Cardiac septum (tissue), 1 donor: ENCODE results near the gene NFASC. TPM values are rescaled to one million over a fixed set of nuclear protein-coding genes. Genes with fewer than 3 reads are reported as not detected.

Experiments used
- DNase-seq: peaks from one replicate; pipeline ENCODE4 v3.0.0-alpha.2; 2020; ENCODE audit warnings: low spot score
- intact Hi-C: fragments of 100-400 bp; cut with DNase I; formaldehyde crosslinking; loops from one replicate; pipeline ENCODE4 v1.14.0; 2022
- total RNA-seq: library from RNA; stranded (reverse); fragmentation: NEBNext Ultra II Directional; extraction: Animal tissue kit (Norgen Biotek cat#: 25700); gene quantifications from one replicate; pipeline ENCODE4 v1.2.1, GENCODE V29; 2021
- donor health status: DM: no; HTN: no; CAD: no.

NFASC gene
- total RNA-seq, 1 donor from 2014 or later = 16.0 TPM

DNA sequence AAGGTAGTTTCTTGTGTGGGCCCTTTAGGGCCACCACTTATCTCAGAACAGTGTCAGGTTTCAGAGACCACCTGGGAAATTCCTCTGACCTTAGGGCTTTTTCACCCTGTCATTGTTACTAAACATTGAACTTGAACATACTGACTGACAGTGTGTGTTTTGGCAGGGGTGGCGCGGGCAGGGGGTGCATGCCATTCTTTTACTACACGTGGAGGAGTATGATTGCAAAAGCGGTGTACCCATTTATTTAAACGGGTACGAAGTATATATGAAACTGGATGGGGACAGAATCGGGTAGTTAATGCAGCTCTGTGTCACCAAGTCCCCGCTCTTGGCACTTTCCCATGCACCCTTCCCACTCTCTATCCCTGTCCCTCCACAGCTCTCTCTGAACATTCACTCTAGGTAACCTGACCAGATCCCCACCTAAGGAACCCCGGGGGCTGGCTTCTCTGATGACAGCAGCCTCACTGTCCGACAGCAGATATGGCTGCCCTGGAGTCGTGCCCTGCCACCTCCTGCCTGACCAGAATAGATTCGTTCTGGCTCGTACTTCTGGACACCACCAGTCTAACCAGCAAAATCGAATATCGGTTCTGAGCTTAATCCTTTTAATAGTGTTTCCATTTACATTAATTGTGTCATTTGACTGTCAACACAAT, 51.3 kb downstream of the NFASC start:
- no peak for DNase-seq
- intact Hi-C loops = no loop called here

DNA sequence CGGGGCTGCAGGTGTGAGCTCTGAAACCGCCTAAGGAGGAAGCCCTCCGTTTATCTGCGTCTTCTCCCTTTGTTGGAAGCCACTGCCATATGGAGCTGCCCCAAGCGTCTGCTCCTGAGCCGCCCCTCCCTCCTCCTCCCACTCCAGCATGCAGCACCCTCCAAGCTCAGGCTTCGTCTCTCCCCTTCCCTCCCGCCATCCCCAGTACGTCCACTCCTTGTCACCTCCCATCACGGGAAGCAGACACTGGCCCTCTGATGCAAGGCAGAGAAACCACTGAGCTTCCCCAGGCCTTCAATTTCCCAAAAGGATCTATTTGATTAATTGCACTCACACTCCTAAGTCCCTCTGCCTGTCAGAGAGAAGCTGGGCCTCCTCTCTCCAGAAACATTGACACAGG, 52.5 kb downstream of the NFASC start:
- no peak for DNase-seq
- intact Hi-C loops = no loop called here

DNA sequence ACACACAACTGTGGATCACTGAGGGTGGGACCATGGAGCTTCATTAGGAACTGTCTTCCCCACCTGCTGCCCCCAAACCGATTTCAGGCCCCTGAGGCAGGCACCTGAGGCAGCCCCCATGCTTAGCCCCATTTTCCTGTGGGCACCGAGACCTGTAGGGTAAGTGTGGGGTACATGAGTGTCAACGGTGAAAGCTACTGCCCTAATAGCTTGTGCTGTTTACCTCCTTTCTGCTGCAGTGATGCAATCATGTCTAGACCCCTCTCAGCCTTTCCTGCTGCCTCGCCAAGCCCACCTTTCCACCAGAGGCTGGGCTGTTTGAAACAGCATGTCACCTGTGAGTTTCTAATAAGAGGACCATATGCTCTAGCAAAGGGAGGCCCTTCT, 53.0 kb downstream of the NFASC start:
- intact Hi-C loops = no loop called here
- no peak for DNase-seq

DNA sequence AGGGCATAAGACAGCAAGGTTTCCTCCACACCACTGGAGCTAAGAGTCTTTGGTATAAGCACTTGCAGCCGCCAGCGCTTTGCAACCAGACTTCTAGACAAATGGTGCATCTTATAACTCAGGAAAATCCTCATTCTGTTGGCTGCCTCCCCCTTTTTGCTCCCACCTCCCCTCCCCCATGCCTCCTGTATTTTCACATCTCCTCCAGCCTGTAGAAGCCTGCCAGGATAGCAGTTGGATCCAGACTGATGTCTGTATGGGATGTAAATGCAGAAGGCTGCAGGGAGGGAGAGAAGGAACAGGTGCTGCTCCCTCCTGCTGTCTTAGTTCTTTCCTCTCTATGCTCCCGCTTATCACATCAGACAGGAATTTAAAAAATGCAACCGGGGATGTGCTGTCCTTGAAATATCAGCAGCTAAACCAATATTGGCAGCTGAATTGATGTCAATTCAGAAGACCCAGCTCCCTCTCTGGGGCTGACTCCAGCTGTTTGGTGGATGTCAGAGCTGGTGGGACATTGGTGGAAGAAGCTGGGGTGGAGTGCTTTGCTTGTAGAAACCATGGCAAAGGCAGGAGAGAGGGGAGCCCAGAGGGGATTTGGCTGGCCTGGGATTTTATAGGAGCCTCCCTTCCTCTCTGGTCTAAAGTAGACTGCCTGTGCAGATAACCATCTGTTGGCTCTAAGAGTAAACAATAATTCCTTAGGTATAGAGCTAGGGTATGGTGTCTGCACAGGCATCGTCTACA, 53.5 kb downstream of the NFASC start:
- intact Hi-C loops = no loop called here
- DNase-seq = no peak

DNA sequence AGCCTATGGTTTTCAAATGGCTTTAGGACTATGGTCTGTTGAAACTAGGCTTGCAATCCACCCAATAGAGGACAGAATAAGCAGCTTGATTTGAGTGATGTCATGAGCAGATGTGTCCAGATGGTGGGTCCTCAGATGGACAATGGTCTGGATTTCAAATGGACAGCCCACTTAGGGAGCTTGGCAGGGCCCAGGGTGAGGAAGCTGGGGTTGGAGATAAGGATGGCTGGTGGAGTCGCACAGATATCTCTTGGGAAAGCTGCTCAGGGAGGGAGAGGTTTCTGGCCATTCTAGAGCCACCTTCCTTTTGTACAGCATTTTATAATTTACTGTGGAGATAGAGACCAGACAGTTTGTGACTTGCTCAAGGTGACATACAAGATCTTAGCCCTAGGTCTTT, 55.0 kb downstream of the NFASC start:
- intact Hi-C loops = no loop called here
- DNase-seq = peak; percentile 4

DNA sequence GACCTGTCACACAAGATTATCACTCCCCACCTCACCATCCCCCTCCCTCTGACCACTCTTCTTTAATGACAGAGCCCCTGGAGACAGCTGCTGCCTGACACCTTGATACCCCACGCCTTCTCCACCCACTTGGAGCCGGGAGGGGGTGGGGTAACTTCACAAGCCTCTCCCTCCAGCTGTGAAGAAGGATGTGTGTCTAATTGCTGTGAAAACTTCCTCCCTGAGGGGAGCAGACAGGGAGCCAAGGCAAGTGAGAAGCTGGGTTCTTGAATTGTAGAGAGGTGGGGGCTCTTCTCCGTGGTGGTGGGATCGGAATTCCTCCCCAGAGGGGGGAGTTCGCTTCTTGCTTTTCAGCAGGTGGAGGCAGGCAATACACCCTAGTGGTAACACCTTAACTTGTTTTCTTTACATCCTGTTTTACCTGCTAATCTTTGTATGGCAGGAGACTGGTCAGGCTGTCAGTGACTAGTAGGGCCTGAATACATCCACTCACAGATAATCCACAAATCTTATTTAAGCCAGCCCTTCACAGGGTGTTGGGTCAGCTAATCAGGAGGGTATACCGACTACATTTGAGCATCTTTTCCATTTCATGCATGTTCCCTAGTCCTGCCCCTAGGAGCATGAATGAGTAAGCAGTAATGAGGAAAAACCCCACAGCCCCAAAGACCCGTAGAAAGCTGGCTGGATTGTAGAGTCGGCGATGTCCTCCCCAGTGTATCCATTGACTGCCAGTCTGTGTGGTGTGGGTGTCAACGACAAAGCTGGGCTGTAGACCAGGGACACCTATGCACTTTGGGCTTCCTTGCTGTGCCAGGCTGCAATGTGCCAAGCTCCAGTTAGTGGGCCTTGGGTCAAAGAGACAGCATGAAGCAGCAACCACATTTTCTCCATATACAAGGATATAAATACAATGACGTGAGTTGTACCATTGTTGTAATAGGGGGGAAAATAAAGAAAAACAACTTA, 57.3 kb downstream of the NFASC start:
- DNase-seq = no peak
- intact Hi-C loops = no loop called here

DNA sequence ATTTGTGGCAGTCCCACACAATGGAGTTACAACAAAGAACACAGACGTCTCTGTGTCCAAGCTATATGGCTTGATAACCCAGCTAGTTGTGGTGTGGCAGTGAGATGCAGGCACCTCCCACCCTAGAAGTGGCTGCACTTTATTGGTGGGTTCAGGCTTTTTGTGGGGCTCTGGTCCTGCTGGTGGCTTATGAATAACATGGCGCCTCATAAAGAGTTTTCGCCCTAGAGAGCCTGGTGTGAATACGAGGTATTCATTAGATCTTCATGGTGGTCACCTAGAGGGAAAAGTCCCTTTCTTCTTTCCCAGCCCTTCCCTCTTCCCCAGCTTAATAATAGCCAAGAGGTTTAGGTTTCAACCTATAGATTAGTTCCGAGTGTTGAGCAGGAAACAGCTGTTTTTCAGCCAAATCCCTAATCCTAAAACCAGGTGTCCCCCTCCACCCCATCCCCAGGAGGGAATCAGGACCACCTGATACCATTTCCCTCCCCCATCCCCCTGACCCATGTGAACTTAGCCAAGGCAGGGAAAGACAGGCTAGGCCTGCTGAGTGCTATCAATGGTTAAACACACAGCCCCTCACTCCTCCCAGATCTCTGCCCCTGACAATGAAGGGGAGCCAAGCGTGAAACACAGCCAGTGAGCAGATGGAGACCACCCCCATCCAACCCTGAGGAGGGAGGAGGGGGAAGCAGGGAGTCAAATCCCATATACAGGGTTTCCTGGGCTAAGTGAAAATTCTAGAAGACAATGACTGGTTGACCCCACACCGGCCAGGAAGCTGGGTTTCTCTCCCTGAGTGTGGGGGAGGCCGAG, 58.2 kb downstream of the NFASC start:
- DNase-seq = peak; percentile 69
- intact Hi-C loops = no loop called here

DNA sequence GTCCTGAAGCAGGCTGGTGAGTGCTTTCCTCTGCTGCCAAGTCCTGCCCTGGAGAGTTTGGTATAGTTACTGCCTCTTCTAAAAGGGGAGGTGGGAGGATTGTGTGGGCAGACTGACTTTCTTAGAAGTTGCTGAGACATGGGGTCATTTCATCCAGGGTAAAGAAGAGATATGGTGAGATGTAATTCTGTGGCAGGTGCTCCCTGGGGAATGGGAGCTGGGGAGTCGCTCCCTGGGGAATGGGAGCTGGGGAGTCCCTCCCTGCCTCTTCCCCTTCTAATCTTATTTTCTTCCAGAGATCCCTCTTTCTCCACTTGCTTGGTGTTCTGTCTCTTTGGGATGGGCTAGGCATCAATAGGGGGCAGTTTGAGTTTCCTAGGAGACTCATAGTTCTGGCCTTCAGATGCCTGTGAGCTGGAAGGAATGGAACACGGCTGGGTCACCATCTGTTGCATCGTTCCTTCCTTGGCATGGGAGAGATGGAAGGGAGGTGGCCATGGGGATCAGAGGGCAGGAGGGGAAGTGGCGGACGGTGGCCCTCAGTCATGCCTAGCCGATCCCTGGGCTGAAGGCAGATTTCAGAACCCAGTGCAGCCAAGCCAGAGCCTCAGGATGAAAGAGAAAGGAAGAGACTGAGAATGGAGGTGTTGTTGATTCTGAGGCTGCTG, 59.0 kb downstream of the NFASC start:
- peak; percentile 36 for DNase-seq
- intact Hi-C loops = no loop called here

DNA sequence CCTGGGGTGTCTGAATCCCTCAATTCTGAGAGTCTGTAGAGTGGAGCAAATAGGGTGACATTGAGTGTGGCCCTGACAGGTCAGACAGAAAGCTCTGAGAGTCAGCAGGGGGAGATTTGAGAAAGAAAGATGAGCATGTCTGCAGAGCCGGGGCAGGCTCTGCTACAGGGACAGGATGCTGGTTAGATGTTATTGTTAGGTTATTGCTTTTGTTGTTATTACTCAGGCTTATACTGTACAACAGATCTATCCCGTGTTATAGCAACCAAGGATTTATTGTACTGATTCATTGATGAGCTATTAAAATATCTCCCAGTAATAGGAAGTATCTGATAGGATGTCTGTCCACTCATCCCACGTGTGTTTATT, 59.5 kb downstream of the NFASC start:
- DNase-seq = no peak
- intact Hi-C loops = no loop called here

DNA sequence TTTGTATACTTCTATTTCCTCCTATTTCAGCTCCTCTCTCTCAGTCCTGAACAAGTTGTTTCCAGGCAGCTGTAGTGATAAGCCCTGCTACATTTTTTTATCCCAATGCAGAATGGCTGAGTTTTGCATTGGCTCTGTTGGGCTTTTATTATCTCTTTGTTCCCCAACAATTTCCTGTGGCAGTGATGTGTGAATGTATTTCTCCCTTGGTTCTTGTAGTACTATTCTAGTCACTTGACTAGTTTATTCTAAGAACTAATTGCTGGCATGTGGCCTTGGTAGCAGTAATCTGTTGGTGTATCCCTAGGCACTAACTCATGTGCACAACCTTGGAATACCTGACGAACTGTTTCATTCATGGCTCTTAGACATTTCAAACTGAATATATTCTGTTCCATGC, 60.7 kb downstream of the NFASC start:
- no peak for DNase-seq
- intact Hi-C loops = no loop called here

DNA sequence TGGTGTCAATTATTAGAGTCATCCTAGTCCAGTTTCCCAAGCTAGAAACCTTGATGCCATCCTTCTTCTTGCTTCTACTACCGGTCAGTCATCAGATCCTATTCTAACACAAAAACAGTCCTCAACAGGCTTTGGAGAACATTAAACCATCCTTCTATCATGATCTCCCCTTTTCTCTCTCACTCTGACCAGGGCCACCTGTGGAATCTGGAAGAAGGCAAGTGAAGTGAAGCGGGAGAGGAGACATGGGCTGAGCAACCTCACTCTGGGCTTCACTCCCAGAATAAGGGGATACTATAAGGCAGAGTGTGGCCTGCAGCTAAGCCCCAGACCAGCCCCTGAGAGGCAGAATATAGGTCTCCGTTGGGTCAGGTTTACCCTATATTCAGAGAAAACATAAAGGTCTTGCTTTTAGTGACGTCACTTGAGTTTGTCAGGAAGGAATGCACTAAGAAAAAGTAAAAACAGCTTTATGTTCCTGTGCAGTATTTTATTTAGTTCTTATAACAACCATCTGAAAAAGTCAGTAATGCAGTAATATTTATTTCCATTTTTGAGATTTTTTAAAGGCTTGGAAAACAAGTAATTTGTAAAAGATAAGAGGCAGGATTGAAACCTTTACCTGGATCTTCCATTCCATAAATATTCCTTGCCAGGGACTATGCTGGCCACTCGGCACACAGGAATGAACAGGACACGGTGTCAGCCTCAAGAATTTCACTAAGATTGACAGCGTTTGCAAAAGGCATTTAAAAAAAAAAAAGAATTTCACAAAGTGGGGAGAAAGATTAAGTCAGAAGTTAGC, 61.3 kb downstream of the NFASC start:
- intact Hi-C loops = no loop called here
- peak; percentile 1 for DNase-seq

DNA sequence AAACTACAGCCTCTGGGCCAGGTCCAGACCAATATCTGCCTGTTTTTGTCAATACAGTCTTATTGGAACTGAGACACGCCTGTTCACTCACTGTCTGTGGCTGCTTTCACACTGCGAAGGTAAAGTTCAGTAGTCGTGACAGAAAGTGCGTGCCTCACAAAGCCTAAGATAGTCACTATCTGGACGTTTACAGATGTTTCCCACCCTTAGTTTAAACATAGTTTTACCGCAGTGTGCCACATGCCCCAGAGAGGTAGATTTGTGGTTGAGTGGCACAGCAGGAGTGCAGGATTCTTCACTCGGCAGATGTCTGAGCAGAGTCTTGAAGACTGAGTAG, 61.9 kb downstream of the NFASC start:
- DNase-seq = no peak
- intact Hi-C loops = no loop called here

DNA sequence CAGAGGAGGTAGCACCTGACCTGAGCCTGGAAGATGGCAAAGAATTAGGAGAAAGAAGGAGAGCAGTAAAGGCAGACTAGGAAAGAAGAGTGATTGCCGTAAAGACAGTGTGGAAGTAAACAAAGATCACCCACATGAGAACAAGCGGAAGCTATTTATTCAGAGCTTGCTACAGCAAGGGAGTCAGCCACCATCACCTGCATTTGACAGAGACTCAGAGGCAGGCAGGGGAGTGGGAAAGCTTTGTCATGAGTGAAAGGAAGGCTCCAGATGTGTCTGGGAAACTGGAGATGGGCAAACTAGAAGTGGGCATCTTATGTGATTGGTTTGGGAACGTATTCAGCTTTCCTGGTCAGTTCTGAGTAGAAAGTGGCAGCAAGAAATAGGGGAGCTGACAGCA, 64.5 kb downstream of the NFASC start:
- intact Hi-C loops = no loop called here
- DNase-seq = no peak

DNA sequence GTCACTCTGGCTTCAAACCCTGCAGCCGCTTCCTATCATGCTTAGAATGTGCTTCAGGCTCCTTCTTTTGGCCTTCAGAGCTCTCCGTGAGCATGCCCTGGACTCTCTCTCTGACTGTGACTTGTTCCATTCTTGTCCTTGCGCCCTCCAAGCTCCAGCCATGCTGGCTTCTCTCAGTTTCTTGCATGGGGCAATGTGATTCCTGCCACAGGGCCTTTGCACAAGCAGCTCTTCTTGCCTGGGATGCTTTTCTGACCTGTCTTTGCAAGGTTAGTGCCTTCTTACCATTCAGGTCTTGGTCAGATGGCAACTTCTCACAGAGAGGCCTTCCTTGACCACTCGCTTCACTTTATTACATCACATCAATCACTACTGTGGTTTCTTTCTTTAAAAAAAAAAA, 66.1 kb downstream of the NFASC start:
- intact Hi-C loops = no loop called here

DNA sequence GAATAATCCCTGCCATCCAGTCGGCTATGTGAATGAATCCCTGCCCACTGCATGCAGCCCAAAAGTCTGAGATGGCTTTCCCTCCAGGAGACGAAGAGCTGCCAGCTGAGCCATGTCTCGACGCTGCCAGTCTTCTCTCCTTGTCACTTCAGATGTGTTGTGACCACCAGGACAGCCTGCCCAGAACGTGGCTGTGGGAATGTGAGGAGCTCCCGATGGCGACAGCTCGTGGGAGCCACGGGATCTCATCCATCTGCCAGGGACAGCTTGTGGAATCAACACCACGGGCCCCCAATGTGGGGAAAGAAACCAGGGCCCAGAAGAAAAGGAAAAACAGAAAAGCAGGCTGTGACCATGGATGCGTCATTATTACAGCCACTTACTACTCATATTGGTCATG, 67.2 kb downstream of the NFASC start:
- intact Hi-C loops = no loop called here
- peak; percentile 36 for DNase-seq

More for the DNA sequence above, 66.1 kb downstream of the NFASC start:
- DNase-seq = no peak

DNA sequence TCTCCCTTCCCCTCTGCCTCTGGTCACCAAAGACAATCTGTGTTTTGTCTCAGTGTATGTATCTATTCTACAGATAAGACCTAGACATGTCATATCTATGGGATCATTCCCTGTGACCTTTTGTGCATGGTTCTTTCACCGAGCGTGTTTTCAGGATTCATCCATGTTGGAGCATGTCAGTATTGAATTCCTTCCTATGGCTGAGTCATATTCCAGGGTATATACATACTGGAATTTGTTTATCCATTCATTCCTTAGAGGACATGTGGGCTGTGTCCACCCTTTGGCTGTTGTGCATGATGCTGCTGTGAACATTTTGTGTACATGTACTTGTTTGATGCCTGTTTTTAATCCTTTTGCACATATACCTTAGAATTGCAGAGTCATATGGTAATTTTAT, 69.9 kb downstream of the NFASC start:
- intact Hi-C loops = loop anchor here (5.0 kb wide), 2 partner anchors 48 to 373 kb away; no protein-coding TSS in a partner anchor
- no peak for DNase-seq

DNA sequence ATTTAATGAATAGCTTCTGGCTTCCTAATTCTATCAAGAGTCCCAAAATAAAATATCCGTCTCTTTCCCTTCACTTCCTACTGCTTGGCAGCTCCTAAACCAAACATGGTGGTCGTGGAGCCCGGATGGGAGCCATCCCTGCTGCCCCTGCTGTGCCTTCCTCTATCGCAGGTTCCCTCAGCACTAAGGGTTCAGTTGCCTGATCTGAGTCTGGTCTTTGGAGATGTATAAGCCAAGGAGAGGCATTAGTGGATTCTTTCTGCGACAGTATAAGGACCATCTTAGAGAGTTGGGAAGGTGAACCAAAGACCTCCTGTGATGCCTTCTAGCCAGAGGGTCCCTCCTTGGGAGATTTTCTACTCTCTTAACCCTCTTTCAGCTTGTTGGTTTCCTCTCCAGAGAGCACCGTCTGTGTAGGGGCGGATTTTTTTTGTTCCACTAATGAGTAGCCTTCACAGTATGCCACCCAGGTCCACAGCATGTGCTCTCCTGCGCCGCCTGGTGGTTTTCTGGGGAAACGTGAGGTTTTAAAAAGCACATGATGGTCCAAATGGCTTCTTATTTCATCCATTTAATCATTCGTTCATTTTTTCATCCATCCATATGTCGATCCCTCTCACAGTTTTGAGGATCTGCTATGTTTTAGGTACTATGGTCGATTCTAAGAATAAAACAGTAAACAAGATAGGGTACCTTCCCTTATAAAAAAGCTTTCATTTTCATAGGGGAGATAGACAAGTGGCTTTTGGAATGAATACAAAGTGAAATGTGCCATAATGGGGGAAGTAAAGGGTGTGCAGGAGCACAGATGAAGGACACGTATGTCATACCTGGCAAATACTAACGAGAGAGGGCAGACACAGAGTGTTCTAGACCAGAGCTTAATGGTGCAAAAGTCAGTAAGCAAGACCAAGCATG, 71.0 kb downstream of the NFASC start:
- DNase-seq = peak; percentile 81
- intact Hi-C loops = loop anchor here (1.0 to 5.0 kb wide), 3 partner anchors 49 to 374 kb away; no protein-coding TSS in a partner anchor
